ENCODE data around the gene BEGAIN. TPM values are rescaled to one million over a fixed set of nuclear protein-coding genes. Genes with fewer than 3 reads are reported as not detected.

BEGAIN gene
- total and polyA plus RNA-seq, 2 donors (not counting 3 experiments of a cell fraction or from before 2014, with no cell fraction given), result 0.49 TPM; not detected in 1

DNA sequence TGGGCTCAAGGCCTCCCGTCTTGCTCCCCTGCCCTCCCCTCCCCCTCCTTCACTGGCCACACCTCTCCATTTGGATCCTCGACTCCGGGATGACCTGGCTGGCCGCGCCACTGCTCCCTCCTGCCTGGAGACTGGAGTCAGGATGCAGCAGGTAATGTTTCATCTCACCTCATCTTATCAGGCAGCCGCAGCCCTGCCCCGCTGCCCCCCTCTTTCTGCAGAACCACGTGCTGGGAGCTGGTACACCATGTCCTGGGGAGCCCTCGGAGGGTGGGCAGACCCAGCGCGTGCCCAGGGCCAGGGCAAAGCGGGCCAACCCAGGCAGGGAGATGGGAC lies 31.1 kb downstream of the BEGAIN start:
- dilution Hi-C loops (cut with MboI; ENCODE audit: extremely low pct_ligation_motif_present, low sequenced_read_pairs), result no loop called here
- no peaks in the 10 kb centered on the region for H3K4me1 ChIP-seq (ENCODE audit: control insufficient read depth, extremely low read depth, insufficient read depth, low read length)
- no peaks in the 10 kb centered on the region for H3K27me3 ChIP-seq (ENCODE audit: control insufficient read depth in 2 of 2, insufficient read depth in 2 of 2, low read length in 2 of 2)
- H3K79me2 ChIP-seq (ENCODE audit: control insufficient read depth, insufficient read depth, low read length), result no peaks in the 10 kb centered on the region
- no peak overlapping the region for H2AFZ ChIP-seq (ENCODE audit: low read depth, low read length)
- H3K27ac ChIP-seq (ENCODE audit: insufficient read depth, low read depth, low read length), result no peak overlapping the region
- no peak overlapping the region for H3K4me2 ChIP-seq (ENCODE audit: insufficient read depth, low read length)
- CTCF ChIA-PET, result interaction anchor here (0.9 to 1.1 kb wide), 2 partner anchors 10 to 16 kb away, joined by 3 to 5 read pairs; no protein-coding TSS in a partner anchor
- TF ChIP-seq CTCF (IDR thresholded peaks at IDR 0.05; ENCODE audit: extremely low read depth in 1 of 2, insufficient read depth in 1 of 2, low read depth in 1 of 2, low read length in 2 of 2), result no peak
- no peak for TF ChIP-seq POLR2AphosphoS5 (IDR thresholded peaks at IDR 0.05; ENCODE audit: insufficient read depth, low read depth, low read length)
- no peak for TF ChIP-seq FOS (IDR thresholded peaks at IDR 0.05; ENCODE audit: borderline replicate concordance, insufficient read depth, low read length)
- no peak for TF ChIP-seq EZH2 (IDR thresholded peaks at IDR 0.05; ENCODE audit: borderline replicate concordance, low read depth, low read length, severe bottlenecking)
- TF ChIP-seq JUN (IDR thresholded peaks at IDR 0.05; ENCODE audit: borderline replicate concordance, insufficient read depth, insufficient read length, low read depth), result no peak
- TF ChIP-seq POLR2A (IDR thresholded peaks at IDR 0.05; ENCODE audit: low read depth, low read length), result no peak
- no peak for TF ChIP-seq GATA2 (IDR thresholded peaks at IDR 0.05; ENCODE audit: insufficient read depth, insufficient read length, low read depth, low read length)
- TF ChIP-seq MAX (IDR thresholded peaks at IDR 0.05; ENCODE audit: insufficient read depth, insufficient read length), result no peak
- no peak for TF ChIP-seq MYC (IDR thresholded peaks at IDR 0.05; ENCODE audit: low read depth, low read length)
- no peaks in the 10 kb centered on the region for H3K36me3 ChIP-seq (ENCODE audit: control insufficient read depth in 2 of 2, extremely low read depth in 1 of 2, insufficient read depth in 2 of 2, low read length in 2 of 2)
- no peak overlapping the region for H3K9ac ChIP-seq (replicated peaks; ENCODE audit: extremely low read depth, insufficient read depth, low read length)
- no peaks in the 10 kb centered on the region for H3K9me3 ChIP-seq (replicated peaks; ENCODE audit: control insufficient read depth, insufficient read depth, low read length)
- no peaks in the 10 kb centered on the region for H4K20me1 ChIP-seq (replicated peaks; ENCODE audit: control insufficient read depth, extremely low read depth, insufficient read depth, low read length)
- H3K4me3 ChIP-seq (replicated peaks in 1 of 3; ENCODE audit: insufficient read depth in 1 of 3, low read depth in 1 of 3, low read length in 3 of 3), result no peak overlapping the region
- FAIRE-seq (no peak), DNase-seq (ENCODE audit: low read depth, low spot score) (no peak)
- intact Hi-C loops (cut with micrococcal nuclease), result no loop called here
- POLR2A ChIA-PET, result no interaction called here
- H3K9me1 ChIP-seq (replicated peaks; ENCODE audit: control insufficient read depth, extremely low read depth, insufficient read depth, low read length), result no peaks in the 10 kb centered on the region
- no TSS peak for BruUV-seq (replicated peaks)
